Measurements from ENCODE around the gene PLCH2. TPM values are rescaled to one million over a fixed set of nuclear protein-coding genes. Genes with fewer than 3 reads are reported as not detected.

The PLCH2 gene
- total and polyA plus RNA-seq, 11 donors, result 0.04 to 1.0 (median 0.35) TPM; not detected in 4

- H3K27me3 ChIP-seq, result peaks cover 0 to 31% (median 0%) of the 10 kb centered on the region in 9 donors
- WGBS, 4 donors, result 62 to 67% (median 64%) methylated on average over 30 to 35 of the region's 35 CpGs
- DNase-seq (no peak), ATAC-seq (no peak)
- H3K4me3 ChIP-seq, result no peak overlapping the region
- H3K4me1 ChIP-seq, result peaks cover 0 to 10% (median 0%) of the 10 kb centered on the region in 12 donors
- TF ChIP-seq CTCF (IDR thresholded peaks at IDR 0.05), result no peak
- TF ChIP-seq POLR2A (IDR thresholded peaks at IDR 0.05), result no peak
- no peaks in the 10 kb centered on the region for H3K36me3 ChIP-seq
- H3K9me3 ChIP-seq, result no peaks in the 10 kb centered on the region
- intact Hi-C loops (cut with DNase I), result no loop called here
- H3K27ac ChIP-seq, result no peak overlapping the region
Observed at GRCh38 chr1:2477791-2478499, 1.9 kb downstream of the PLCH2 start.

- TF ChIP-seq CTCF (IDR thresholded peaks at IDR 0.05) (no peak), POLR2A (IDR thresholded peaks at IDR 0.05) (no peak)
- 63 to 76% (median 75%) methylated on average over 8 to 20 of the region's 20 CpGs for WGBS, 4 donors
- DNase-seq, result no peak
- no peak overlapping the region for H3K4me3 ChIP-seq
- H3K4me1 ChIP-seq, result peaks cover 0 to 10% (median 0%) of the 10 kb centered on the region in 12 donors
- no peaks in the 10 kb centered on the region for H3K9me3 ChIP-seq
- ATAC-seq, result no peak
- no peak overlapping the region for H3K27ac ChIP-seq
- no peaks in the 10 kb centered on the region for H3K36me3 ChIP-seq
- peaks cover 0 to 23% (median 0%) of the 10 kb centered on the region in 9 donors for H3K27me3 ChIP-seq
- intact Hi-C loops (cut with DNase I), result no loop called here
Observed at GRCh38 chr1:2479186-2479585, 3.1 kb downstream of the PLCH2 start.

DNA sequence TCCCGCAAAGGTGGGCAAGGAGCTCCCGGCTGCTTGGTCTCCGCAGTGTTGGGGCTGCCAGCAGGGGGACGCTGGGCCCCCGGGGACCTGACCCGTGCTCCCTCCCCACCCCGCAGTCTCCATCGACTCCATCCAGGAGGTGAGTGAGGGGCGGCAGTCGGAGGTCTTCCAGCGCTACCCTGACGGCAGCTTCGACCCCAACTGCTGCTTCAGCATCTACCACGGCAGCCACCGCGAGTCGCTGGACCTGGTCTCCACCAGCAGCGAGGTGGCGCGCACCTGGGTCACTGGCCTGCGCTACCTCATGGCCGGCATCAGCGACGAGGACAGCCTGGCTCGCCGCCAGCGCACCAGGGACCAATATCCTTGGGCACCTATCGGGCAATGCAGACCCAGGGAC, 3.5 kb downstream of the PLCH2 start:
- no peaks in the 10 kb centered on the region for H3K36me3 ChIP-seq
- DNase-seq (no peak), ATAC-seq (no peak)
- TF ChIP-seq CTCF (IDR thresholded peaks at IDR 0.05) (no peak), POLR2A (IDR thresholded peaks at IDR 0.05) (no peak)
- intact Hi-C loops (cut with DNase I), result no loop called here
- peaks cover 0 to 6% (median 0%) of the 10 kb centered on the region in 12 donors for H3K4me1 ChIP-seq
- no peak overlapping the region for H3K27ac ChIP-seq
- peaks cover 0 to 23% (median 0%) of the 10 kb centered on the region in 9 donors for H3K27me3 ChIP-seq
- WGBS, 4 donors, result 81 to 85% (median 84%) methylated on average over 22 to 28 of the region's 28 CpGs
- no peak overlapping the region for H3K4me3 ChIP-seq
- no peaks in the 10 kb centered on the region for H3K9me3 ChIP-seq

- Histone ChIP-seq H3K27me3 (peaks cover 0 to 18% (median 0%) of the 10 kb centered on the region in 9 donors), H3K27ac (no peak overlapping the region), H3K4me3 (no peak overlapping the region), H3K36me3 (no peaks in the 10 kb centered on the region), H3K4me1 (no peaks in the 10 kb centered on the region), H3K9me3 (no peaks in the 10 kb centered on the region)
- WGBS, 4 donors, result 76 to 80% (median 78%) methylated on average over 12 to 18 of the region's 18 CpGs
- ATAC-seq, result no peak
- intact Hi-C loops (cut with DNase I), result no loop called here
- no peak for DNase-seq
- no peak for TF ChIP-seq CTCF (IDR thresholded peaks at IDR 0.05)
- TF ChIP-seq POLR2A (IDR thresholded peaks at IDR 0.05), result no peak
Observed at GRCh38 chr1:2480236-2480985, 4.3 kb downstream of the PLCH2 start.
